B cell (primary cell): ENCODE results near the gene CAMK2D. TPM values are rescaled to one million over a fixed set of nuclear protein-coding genes. Genes with fewer than 3 reads are reported as not detected.
A peak's percentile ranks its signal among the peaks of the same experiment; 100 is the strongest.

ENCODE experiments used
- ATAC-seq: fragments of 200-7000 bp; cut with Tn5 transposase; one replicate; pipeline ENCODE4 v1.10.0; 2021; ENCODE audit warnings: low read depth, mild to moderate bottlenecking, moderate number of reproducible peaks, moderate library complexity
- CTCF ChIA-PET: fragments of 350-600 bp; sonication (Branson Sonifier 250); formaldehyde crosslinking; loops from one replicate; lab custom pipeline; 2021; ENCODE audit warnings: antibody characterized with exemption, inconsistent platforms; lab: Charles Lee
- POLR2A ChIA-PET: fragments of 350-600 bp; sonication (Branson Sonifier 250); formaldehyde crosslinking; loops from one replicate; lab custom pipeline; 2021; ENCODE audit warnings: antibody characterized with exemption; lab: Charles Lee
- DNase-seq: peaks from one replicate; pipeline ENCODE4 v3.0.0; 2013
- H2AFZ ChIP-seq: 2 replicates; pipeline ENCODE4 v1.6.1; 2012; ENCODE audit warnings: mild to moderate bottlenecking, low read depth, low read length; ENCODE audit not compliant: insufficient read depth, poor library complexity, severe bottlenecking
- H3K27ac ChIP-seq, 2 donors: 1 replicate in 1 of 2; 2 replicates in 1 of 2; pipeline ENCODE4 v1.5.1; 2012 to 2013; ENCODE audit warnings: low read length in 2 of 2, mild to moderate bottlenecking in 2 of 2, moderate library complexity in 1 of 2
- H3K27me3 ChIP-seq, 4 experiments: fragments of 200-600 bp in 1 of 4; sonication (generic) in 1 of 4; replicated peaks in 1 of 4; 1 replicate in 2 of 4; 2 replicates in 2 of 4; pipeline versions ENCODE4 v1.6.1 to v1.7.0; 2013 to 2016; ENCODE audit warnings: low read length in 3 of 4, mild to moderate bottlenecking in 2 of 4, mixed read lengths in 1 of 4, moderate library complexity in 1 of 4; ENCODE audit not compliant: insufficient read depth in 4 of 4, control insufficient read depth in 3 of 4; ENCODE audit errors: control extremely low read depth in 1 of 4
- H3K36me3 ChIP-seq, 2 experiments: replicated peaks in 1 of 2; 1 replicate in 1 of 2; 2 replicates in 1 of 2; pipeline versions ENCODE4 v1.6.1 to v1.7.1; 2013; ENCODE audit warnings: low read length in 1 of 2; ENCODE audit not compliant: insufficient read depth in 2 of 2, control insufficient read depth in 1 of 2; ENCODE audit errors: control extremely low read depth in 1 of 2, extremely low read depth in 1 of 2
- H3K4me1 ChIP-seq, 2 donors: fragments of 200-600 bp in 1 of 2; sonication (generic) in 1 of 2; 1 replicate in 1 of 2; 2 replicates in 1 of 2; pipeline versions ENCODE4 v1.5.1 to v1.6.1; 2013 to 2017; ENCODE audit warnings: low read length in 2 of 2; ENCODE audit not compliant: control insufficient read depth in 2 of 2, insufficient read depth in 2 of 2
- H3K4me2 ChIP-seq: replicated peaks from 2 replicates; pipeline ENCODE3; 2012; ENCODE audit warnings: mild to moderate bottlenecking, low read depth, low read length; ENCODE audit not compliant: poor library complexity, severe bottlenecking
- H3K4me3 ChIP-seq, 5 experiments: fragments of 200-600 bp in 1 of 5; sonication (generic) in 1 of 5; 1 replicate in 3 of 5; 2 replicates in 2 of 5; pipeline versions ENCODE4 v1.5.1 to v1.7.0; 2011 to 2016; ENCODE audit warnings: low read length in 4 of 5, mild to moderate bottlenecking in 4 of 5, low read depth in 2 of 5, control low read depth in 1 of 5, moderate library complexity in 1 of 5; ENCODE audit not compliant: insufficient read depth in 1 of 5; ENCODE audit errors: control extremely low read depth in 1 of 5, extremely low read depth in 1 of 5
- H3K79me2 ChIP-seq: fragments of 200-600 bp; sonication (generic); one replicate; pipeline ENCODE4 v1.6.0; 2016; ENCODE audit warnings: low read length; ENCODE audit not compliant: control insufficient read depth, insufficient read depth
- H3K9ac ChIP-seq: fragments of 200-600 bp; sonication (generic); 2 replicates; pipeline ENCODE4 v1.6.1; 2017; ENCODE audit warnings: mild to moderate bottlenecking, low read length, moderate library complexity
- H3K9me3 ChIP-seq, 3 donors: one replicate each; pipeline versions ENCODE4 v1.6.1 to v1.7.1; 2013; ENCODE audit warnings: low read length in 2 of 3; ENCODE audit not compliant: control insufficient read depth in 2 of 3, insufficient read depth in 1 of 3; ENCODE audit errors: control extremely low read depth in 1 of 3
- H4K20me1 ChIP-seq: 2 replicates; pipeline ENCODE4 v1.6.0; 2012; ENCODE audit warnings: mild to moderate bottlenecking, low read length; ENCODE audit not compliant: insufficient read depth, control insufficient read depth, poor library complexity, severe bottlenecking
- H3K27ac Mint-ChIP-seq: one replicate; pipeline ENCODE4 v1.8.0; 2021; ENCODE audit warnings: mixed read lengths
- H3K27me3 Mint-ChIP-seq: one replicate; pipeline ENCODE4 v1.8.0; 2021; ENCODE audit warnings: mixed read lengths
- H3K4me1 Mint-ChIP-seq: one replicate; pipeline ENCODE4 v1.8.0; 2021; ENCODE audit warnings: mixed read lengths
- H3K4me3 Mint-ChIP-seq: one replicate; pipeline ENCODE4 v1.8.0; 2021; ENCODE audit warnings: mixed read lengths
- H3K9me3 Mint-ChIP-seq: one replicate; pipeline ENCODE4 v1.8.0; 2022; ENCODE audit warnings: mixed read lengths; ENCODE audit not compliant: insufficient read depth
- CTCF ChIP-seq: fragments of 200-600 bp; IDR thresholded peaks from one replicate; pipeline ENCODE4 v1.8.0; 2022; ENCODE audit warnings: antibody characterized with exemption, mild to moderate bottlenecking
- EZH2 ChIP-seq: IDR thresholded peaks from 2 replicates; pipeline ENCODE4 v1.6.1; 2012; ENCODE audit warnings: borderline replicate concordance, low read depth, mild to moderate bottlenecking, moderate library complexity, low read length; ENCODE audit not compliant: insufficient read depth, poor library complexity, severe bottlenecking
- WGBS: methylation state at CpG from one replicate; pipeline ENCODE4 v1.1.5; 2013; ENCODE audit warnings: missing lambda C conversion rate; ENCODE audit not compliant: insufficient coverage; 5-methylcytosine and 5-hydroxymethylcytosine counted together
- intact Hi-C: fragments of 100-400 bp; cut with micrococcal nuclease; formaldehyde crosslinking; loops from one replicate; pipeline ENCODE4 v1.10.0; 2022
- polyA plus RNA-seq: library from polyadenylated mRNA; depleted of rRNA; stranded (reverse); fragments of >200 nt; gene quantifications from 2 replicates; pipeline ENCODE4 v1.2.3, GENCODE V29; 2012
- total RNA-seq, 2 donors: library from RNA; stranded (reverse); fragments of 120-200 nt in 1 of 2; gene quantifications; 1 replicate in 1 of 2; 2 replicates in 1 of 2; pipeline versions ENCODE4 v1.2.3 to v1.2.4, GENCODE V29; 2013 to 2022

Gene CAMK2D
- total and polyA plus RNA-seq, 2 donors (not counting 1 experiment from before 2014, with no cell fraction given): 26.3 to 57.0 TPM

GRCh38 chr4:113684534-113685091 lies 76.9 kb downstream of the CAMK2D start:
- intact Hi-C loops: loop anchor here (5.0 kb wide), 3 partner anchors 33 to 137 kb away; no protein-coding TSS in a partner anchor
- POLR2A ChIA-PET: no interaction called here

More at GRCh38 chr4:113684534-113685091, 76.9 kb downstream of the CAMK2D start:
- no peaks in the 10 kb centered on the region for H3K27me3 ChIP-seq
- no peak for ATAC-seq
- peaks cover 6% of the 10 kb centered on the region for H4K20me1 ChIP-seq
- 34% methylated on average over 2 of the region's 2 CpGs for WGBS
- H3K4me1 ChIP-seq: peaks cover 33 to 38% of the 10 kb centered on the region in 2 donors
- H2AFZ ChIP-seq: no peak overlapping the region
- Mint-ChIP-seq H3K9me3 (peaks cover 4% of the 10 kb centered on the region), H3K27me3 (no peaks in the 10 kb centered on the region), H3K4me1 (peaks cover 54% of the 10 kb centered on the region), H3K27ac (peak overlapping the region; percentile 62), H3K4me3 (no peak overlapping the region)
- H3K79me2 ChIP-seq: peaks cover 85% of the 10 kb centered on the region
- CTCF ChIA-PET: interaction anchor here (0.7 to 1.7 kb wide), 6 partner anchors 10 to 137 kb away, joined by 3 to 7 read pairs (median 3); no protein-coding TSS in a partner anchor
- H3K4me2 ChIP-seq: no peak overlapping the region
- no peak overlapping the region for H3K4me3 ChIP-seq
- DNase-seq: no peak
- H3K27ac ChIP-seq: peak overlapping the region in 1 of 2 donors; percentile 83
- H3K9ac ChIP-seq: no peak overlapping the region
- H3K36me3 ChIP-seq: peaks cover 0 to 14% of the 10 kb centered on the region in 2 experiments
- H3K9me3 ChIP-seq: peaks cover 0 to 3% (median 0%) of the 10 kb centered on the region in 3 donors
- TF ChIP-seq EZH2 (no peak), CTCF (no peak)
